Activated CD8-positive, alpha-beta memory T cell treated with anti-CD3 and anti-CD28 coated beads, Interleukin-2, amount 50 U/mL, for 4 hours (primary cell): ENCODE measurements around the gene TMEM127.
"Not testable (repeated sequence)": the region's sequence is repeated elsewhere in the genome, so short reads cannot be mapped to it uniquely, and the experiment has no call there.

ENCODE experiments used
- DNase-seq: peaks from one replicate; pipeline ENCODE4 v3.0.0-alpha.2; 2020

Gene TMEM127, protein sequence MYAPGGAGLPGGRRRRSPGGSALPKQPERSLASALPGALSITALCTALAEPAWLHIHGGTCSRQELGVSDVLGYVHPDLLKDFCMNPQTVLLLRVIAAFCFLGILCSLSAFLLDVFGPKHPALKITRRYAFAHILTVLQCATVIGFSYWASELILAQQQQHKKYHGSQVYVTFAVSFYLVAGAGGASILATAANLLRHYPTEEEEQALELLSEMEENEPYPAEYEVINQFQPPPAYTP

DNA sequence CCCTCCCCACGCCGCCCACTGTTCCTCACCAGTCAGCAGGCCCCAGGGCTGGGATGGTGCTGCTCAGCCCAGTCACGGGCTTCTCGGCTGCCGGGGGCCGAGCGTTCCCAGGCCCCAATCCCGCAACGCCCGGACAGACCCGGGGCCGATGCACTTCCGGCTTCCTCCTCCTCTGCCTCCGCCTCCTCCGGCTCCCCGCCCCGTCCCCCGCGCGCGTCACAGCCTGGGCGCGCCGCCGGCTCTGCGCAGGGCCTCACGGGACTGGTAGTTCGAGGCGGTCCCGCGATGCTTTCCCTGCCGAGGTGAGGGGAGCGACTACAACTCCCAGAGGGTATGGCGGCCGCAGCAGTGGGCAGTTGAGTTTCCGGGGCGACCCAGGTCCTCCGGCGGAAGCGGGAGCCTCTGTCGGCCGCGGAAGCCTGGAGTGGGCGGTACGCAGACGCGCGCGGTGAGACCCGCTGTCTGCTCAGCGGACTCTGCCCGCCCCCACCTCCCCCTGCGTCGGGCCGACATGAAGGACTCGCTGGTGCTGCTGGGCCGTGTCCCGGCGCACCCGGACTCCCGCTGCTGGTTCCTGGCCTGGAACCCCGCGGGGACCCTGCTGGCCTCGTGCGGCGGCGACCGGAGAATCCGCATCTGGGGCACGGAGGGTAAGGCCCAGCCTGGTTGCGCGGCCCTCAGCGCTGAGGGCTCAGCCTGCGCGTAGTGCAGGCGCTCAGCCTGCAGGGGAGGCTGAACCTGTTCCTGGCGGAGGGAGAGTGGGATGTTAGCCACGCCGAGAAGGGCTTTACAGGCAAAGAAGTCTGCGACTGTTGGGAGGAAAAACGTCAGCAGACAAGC, at the start of gene TMEM127, which contains the start of gene CIAO1:
TSS of gene TMEM127 (minus strand) at position 158 of the 840 bp plus-strand sequence. CDS start 616 bp downstream, outside the sequence.
TSS of gene CIAO1 (plus strand) at position 386 of the 840 bp plus-strand sequence. CDS start at position 512, 126 bp downstream.
- DNase-seq, result peak; percentile 97

DNA sequence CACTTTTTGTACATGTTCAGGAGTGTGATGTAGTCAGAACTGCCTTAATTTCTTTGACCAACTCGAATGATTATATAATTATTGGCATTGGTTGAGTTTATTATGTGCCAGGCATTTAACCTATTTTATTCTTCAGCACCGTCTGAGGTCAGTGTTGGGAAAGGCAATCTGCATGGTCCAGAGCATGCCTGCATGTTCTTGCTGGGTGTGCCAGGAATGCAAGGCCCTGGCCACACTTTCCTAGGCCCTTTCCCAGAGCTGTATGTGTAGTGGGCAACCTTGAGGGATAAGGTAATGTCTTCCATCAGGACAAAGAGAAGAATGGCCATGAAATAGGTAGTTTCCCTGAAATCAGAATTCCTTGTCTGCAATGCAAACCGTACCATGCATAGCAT, 49.2 kb upstream of the TMEM127 start:
- DNase-seq, result no peak

DNA sequence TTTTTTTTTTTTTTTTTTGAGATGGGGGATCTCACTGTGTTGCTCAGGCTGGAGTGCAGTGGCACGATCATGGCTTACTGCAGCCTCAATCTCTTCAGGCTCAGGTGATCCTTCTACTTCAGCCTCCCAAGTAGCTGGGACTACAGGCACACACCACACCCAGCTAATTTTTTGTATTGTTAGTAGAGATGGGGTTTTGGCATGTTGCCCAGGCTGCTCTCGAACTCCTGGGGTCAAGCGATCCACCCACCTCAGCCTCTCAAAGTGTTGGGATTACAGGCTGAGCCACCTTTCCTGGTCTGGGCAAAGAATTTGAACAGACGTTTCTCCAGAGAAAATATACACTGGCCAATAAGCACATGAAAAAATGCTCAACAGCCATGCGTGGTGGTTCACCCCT, 42.5 kb upstream of the TMEM127 start:
- DNase-seq, result no peak

DNA sequence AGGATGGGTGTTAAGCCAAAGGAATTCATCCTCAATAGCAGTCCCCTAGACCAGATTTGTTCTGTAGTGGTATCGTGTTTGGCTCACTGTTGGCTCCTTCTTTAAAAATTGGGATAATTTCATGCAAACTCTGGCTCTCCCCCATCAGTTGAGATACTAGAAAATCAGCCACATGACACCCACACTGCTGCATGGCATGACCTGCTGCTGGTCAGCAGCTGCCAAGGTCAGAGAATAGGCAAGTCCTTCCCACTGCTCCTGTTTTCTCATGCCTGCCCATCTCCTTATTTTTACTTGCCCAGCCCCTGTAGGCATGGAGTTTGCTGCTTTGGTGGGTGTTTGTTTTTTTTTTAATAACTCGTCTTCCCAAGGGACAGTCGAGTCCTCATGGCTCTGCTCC, 40.6 kb upstream of the TMEM127 start:
- DNase-seq, result no peak

DNA sequence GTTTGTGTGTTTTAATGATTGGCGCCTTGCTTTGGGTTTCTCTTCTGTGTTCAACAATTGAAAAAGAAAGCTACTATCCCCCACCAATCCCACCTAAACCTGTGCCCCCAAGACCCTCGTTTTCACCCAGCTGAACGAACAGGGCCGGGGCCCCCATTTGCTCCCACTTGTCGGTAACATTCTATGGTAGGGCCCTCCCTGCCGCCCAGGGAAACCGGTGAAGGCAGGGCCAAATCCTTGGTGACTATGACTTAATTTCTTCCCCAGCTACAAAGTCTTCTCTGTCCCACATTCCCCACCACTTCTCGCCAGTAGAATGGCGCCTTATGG, 40.1 kb upstream of the TMEM127 start:
- peak; percentile 18 for DNase-seq

DNA sequence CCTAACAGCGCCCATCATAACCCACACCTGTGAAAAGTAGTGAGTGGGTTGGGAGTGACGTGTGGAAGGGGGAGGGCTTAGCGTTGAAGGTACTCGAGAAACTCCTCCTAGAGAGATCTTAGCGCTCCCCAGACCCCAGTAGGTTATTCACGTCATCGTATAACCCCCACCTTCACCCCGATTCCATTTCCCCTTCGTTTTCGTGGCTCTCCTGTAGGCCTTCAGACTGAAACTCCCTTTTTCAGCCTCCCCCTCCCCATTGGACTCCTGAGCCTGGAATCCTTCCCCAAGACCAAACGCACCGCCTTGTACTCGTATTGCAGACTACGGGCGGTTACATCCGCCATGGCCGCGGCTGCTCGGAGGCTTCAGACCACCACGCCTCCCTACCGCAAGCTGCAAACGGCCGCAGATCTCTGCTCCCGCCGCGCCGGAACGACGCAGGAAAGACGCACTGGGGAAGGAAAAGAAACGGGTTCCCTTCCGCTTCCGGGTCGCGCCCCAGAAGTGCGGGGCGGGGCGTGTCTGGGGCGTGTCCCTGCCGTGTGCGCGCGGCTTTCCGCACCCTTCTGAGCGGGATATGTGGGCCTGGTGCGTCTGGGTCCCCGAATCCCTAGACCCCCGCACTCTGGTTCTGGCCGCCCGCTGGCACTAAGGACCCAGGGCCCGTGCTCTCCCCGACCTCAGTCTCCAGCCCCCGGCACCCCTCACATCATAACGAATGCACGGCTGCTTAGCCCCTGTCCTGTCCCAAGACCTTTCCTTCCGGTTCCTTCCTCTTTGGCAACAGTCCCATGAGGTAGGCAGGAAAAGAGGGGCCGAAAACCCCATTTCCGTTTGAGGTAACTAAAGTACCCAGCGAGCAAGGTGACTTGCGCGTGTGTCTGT, 39.5 kb upstream of the TMEM127 start, which contains the start of gene SNRNP200:
TSS of gene SNRNP200 (minus strand) at position 456 of the 888 bp plus-strand sequence. CDS start at position 347, 109 bp downstream.
- DNase-seq, result peak; percentile 90

DNA sequence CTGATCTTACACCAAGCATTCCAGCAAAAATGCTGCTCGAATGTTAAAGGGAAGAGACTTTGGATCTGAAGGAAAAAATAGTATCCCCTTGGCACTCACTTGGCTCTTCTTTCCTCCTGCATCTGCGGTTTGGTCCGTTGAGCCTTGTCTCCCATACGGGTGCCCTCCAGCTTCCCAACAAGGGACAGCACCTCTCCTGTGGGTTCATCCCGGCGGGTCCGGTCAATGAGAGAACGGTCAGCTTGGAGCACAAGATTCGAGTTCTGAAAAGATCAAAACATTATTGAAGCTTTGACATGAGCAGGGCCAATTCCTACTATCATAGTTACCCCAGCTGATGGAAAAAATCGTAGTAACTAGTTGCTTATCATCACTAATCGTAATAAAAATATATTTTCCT, 38.8 kb upstream of the TMEM127 start:
- DNase-seq, result no peak

DNA sequence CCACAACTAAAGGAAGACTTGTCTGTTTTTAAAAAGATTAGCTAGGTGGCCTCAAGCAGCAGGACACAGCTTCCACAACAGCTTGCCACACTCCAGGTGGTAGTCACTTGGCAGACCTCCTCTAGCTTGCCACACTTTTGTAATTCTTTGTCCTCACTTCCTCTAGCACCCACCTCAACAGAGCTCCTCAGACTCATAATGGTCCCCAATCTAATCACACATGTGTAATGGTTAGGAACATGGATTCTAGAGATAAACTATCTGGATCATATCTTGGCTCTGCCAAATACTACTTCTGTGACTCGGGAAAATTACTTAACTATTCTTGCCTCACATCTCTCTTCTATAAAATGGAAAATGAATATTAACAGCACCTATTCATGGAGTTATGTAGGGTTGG, 36.1 kb upstream of the TMEM127 start:
- no peak for DNase-seq

DNA sequence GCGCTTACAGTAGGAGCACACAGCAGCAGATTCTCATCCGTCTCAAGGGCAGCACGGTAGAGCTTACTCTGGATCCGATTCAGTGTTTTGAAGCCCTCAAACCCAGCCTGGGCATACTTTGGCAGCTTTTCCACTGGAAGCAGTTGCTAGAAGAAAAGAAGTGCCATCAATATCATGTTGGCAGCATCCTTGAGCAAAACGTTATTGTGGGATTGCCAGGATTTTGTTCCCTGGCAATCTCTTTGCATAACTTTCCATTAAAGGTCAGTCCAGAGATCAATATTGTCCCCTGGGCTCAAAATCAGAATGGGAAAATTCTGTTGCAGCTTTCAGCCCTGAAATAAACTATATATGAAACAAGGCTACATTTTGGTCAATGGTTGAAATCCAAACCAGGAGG, 31.1 kb upstream of the TMEM127 start:
- DNase-seq, result no peak

DNA sequence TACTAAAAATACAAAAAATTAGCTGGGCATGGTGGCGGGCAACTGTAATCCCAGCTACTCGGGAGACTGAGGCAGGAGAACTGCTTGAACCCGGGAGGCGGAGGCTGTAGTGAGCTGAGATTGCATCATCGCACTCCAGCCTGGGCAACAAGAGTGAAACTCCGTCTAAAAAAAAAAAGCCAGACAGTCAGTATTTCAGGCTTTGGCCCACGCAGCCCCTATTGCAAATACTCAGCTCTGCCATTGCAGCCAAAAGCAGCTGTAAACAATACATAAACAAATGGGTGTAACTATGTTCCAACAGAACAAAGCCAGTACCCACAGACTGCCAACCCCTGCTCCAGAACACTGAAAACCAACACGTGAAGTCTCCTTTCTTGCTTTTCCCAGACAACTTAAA, 28.5 kb upstream of the TMEM127 start:
- not testable (repeated sequence) for DNase-seq

DNA sequence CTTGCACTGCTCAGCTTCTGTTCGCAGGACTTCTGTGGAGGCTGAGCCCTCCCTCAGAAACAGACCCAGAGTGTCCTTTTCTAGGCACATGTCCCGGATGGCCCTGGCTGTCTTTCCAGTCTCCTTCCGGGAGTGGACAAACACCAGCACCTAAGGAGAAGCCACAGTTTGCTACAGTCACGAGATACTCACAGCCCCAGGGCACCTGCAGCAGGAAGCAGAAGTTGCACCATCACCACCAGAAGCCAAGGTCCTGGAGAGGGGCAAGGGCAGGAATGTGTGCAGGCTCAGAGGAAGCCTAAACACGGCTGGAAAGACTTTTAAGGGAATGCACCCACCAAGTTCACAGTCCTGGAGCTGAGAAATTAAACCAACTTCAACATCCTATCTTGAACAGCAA, 26.0 kb upstream of the TMEM127 start:
- DNase-seq, result no peak

DNA sequence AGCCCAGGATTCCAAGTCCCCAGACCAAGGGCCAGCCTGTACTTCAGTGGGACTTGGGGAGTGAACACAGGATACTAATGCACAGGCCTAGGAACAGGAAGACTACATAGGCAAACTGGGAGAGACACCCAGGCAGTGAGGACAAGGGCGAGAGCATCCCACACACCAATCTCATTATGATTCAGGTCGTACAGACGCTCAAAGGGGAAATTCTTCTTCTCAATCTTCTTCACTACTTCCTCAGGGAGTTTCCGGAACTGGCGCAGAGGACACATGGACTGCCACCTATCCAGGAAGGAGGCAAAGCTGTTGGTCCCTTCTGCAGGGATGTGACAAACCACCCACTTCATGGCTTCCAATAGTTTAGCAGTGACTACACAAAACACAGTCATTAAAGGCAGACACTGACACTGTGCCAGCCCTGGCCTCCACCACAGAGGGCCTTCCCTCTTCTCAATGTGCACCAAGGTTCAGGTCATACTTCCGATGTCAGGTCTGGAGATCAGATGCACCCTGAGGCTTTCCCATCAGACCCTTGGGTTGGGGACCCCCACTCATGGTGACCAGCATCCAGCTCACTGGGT, 21.6 kb upstream of the TMEM127 start:
- no peak for DNase-seq

DNA sequence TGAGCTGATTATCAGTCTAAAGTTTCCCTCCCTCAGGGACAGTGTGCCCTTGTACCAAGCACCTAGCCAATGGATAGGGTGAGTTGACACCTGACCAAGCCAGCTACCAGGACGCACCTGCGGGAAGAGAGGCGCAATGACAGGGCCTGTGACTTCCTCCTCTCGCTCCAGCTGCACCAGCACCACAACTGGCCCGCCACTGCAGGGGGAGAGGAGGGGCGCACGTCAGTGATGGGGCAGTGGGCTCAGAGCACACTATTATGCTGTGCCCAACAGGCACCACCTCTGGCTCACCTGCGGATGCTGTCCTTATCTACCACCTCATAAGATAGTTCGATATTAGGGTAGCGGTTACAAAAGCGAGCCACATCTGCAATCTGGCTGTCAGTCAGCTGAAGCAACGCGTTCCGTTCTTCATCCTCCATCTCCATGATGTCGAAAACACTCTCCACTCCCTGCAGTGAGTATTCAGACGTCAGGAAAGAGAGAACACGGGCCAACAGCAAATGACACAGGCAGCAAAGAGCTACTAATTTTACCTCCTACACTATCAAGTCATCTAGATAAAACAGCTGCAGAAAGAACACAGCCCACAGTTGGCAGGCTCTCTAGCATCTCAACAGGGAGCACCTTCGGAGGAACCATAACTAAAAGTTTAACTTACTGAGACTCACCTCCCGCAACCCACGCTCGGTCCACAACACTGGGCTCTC, 11.1 kb upstream of the TMEM127 start:
- DNase-seq, result no peak

DNA sequence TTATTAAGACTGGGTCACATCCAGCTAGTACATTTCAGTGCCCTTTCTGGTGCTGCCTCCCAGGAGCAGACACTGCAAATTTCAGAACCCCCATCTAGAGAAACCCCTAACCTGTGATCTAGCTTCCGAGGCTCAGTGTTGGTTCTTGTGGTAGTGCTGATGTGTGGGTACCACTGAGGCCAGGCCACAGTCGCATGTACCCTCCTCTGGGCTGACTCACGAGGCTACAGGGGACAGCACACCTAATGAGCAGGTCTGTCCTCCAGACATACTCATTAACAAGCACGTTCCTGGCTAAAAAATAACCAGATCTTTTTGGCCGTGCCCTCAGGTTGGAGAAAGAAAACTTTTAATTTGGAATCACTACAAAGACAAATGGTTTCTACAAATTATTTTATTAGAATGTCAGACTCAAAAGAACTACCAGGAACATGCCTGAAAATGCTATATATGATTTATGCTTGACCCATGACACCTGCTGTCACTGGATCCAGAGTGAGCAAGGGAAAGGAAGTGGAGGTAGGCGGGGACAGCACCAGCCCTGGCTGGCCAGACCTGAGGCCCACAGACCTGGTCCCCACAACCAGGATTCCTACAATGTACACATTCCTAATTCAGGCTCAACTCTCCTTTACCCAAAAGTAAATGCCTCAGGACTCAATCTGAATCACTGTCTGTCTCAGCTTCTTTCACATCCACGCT, 8.7 kb upstream of the TMEM127 start:
- DNase-seq, result no peak

DNA sequence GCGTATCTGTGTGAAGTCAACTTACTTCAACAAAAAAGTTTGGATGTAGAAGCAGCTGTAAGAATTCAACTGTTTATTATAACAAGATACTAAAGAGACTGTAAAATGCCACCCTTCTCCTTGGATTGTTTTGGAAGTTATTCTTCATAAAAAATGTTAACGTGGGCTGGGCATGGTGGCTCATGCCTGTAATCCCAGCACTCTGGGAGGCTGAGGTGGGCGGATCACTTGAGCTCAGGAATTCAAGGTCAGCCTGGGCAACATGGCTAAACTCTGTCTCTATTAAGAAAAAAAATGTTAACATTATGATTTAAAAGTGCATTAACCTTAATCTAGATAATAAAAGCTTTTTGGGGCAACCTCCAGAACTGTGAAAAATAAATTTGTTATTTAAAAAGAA, 8.0 kb upstream of the TMEM127 start:
- DNase-seq, result no peak

DNA sequence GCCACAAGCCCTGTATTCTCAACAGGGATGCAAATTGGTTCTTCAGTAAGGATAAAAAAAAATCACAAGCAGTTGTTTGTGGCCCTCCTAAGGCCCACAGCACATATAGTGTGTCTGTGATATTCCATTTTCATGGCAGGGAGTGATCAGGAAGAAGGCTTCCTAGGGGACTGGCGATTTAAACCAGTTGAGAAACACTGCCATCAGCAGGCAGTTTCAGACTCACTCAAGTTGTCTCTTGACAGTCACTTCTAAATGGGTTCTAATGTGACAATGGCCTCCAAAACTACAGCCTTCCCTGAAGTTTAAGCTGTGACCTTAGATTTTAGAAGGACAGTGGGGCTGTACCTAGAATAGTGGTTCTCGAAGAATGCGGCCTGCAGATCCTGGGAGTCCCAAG, 6.2 kb upstream of the TMEM127 start:
- DNase-seq, result no peak

DNA sequence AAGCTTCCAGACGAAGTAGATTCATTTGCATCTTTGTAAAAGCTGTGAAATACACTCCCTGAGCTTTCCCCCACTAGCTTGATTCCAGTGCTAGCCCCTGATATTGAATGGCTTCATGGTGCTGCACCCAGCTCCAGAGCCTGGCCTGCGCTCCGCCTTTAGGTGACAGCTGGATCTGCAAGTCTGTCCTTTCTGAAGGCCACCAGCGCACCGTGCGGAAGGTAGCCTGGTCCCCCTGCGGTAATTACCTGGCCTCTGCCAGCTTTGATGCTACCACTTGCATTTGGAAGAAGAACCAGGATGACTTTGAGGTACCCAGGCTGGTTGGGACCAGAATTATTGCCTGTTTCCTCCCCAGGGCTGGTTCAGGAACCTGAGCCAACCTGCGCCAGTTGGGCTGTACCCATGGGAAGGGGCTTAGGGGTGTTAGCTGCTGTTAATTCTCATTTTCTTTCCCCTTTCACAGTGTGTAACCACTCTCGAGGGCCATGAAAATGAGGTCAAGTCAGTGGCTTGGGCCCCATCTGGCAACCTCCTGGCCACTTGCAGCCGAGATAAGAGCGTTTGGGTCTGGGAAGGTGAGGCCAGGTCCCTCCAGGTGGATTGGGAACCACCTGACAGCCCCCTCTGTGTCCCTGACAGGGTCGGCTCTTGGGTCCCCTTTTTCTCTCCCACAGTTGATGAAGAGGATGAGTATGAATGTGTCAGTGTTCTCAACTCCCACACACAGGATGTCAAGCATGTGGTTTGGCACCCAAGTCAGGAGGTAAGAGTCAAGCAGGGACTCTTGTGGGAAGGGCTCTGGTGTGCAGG, 1.6 kb upstream of the TMEM127 start:
- peak; percentile 34 for DNase-seq

DNA sequence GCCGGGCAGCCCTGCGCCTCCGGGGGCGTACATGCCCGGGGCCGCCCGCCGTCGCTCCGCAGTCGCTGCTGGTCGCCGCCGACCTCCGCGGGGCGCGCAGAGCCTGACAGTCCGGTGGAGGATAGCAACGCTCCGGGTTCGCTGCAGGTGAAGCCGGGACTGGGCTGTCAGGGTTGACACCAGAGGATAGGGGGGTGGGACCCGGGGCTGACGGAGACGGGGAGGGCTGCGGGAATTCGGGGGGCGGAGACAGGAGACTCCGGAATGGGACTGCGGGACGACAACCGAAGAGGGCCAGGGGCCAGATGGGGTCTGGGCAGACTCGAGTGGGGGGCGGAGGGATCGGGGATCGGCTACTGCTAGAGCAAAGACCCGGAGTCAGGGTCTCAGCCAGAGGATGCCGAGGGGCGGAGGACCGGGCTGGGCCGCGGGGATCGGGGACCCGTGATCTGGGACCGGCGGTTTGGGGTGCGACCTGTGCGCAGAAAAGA, 403 bp downstream of the TMEM127 start:
- no peak for DNase-seq

DNA sequence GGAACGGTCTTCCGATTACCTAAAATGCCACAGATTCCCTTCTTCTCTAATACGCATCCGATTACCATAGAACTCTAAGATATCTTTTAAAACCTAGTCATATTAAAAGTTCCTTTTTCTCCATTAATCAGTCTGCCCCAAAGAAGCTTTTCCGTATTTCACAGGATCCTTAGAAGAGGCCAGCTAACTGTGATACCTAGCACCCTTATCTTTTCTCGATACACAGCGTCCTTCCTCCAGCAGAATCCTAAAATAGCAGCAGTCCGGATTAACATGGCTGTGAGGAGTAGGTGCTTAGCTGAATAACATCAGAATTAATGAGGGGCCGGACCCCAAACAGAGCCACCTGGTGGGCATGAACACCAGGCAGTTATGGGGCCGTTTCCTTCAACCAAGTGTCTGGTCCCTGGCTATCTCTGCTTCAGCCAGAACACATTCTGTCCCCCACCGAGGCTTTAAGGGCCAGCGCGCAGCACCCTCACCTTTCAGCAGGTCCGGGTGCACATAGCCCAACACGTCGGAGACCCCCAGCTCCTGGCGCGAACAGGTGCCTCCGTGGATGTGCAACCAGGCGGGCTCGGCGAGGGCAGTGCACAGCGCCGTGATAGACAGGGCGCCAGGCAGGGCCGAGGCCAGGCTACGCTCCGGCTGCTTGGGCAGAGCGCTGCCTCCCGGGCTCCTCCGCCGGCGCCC, 995 bp downstream of the TMEM127 start:
- peak; percentile 26 for DNase-seq

DNA sequence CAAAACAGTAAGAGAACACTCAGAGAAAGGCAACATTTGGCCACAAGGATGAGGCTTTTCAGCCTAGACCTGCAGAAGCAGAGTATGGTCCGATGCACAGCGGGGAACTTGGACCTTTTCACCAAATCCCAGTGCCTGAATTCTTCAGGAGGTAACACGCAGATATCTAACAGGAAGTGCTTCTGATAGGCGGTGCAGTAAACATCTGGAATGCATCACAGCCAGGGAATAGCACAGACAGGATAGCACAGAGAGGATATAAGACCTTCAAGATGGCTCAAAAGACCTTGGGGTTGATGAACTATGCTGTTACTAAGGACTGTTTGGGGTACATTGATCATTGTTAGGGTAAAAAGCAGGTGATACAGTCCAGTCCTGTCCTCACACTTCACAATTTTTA, 1.7 kb downstream of the TMEM127 start:
- no peak for DNase-seq
